ENCODE data around the gene MT1A. TPM values are rescaled to one million over a fixed set of nuclear protein-coding genes. Genes with fewer than 3 reads are reported as not detected.

Gene MT1A
- total RNA-seq, 1 experiment from 2014 or later = 6.6 TPM

- no peak for DNase-seq (ENCODE audit: low spot score)
Measured at GRCh38 chr16:56679078-56679730, 40.7 kb downstream of the MT1A start.

- no peak for DNase-seq (ENCODE audit: low spot score)
Measured at GRCh38 chr16:56679818-56680217, 41.4 kb downstream of the MT1A start.

DNA sequence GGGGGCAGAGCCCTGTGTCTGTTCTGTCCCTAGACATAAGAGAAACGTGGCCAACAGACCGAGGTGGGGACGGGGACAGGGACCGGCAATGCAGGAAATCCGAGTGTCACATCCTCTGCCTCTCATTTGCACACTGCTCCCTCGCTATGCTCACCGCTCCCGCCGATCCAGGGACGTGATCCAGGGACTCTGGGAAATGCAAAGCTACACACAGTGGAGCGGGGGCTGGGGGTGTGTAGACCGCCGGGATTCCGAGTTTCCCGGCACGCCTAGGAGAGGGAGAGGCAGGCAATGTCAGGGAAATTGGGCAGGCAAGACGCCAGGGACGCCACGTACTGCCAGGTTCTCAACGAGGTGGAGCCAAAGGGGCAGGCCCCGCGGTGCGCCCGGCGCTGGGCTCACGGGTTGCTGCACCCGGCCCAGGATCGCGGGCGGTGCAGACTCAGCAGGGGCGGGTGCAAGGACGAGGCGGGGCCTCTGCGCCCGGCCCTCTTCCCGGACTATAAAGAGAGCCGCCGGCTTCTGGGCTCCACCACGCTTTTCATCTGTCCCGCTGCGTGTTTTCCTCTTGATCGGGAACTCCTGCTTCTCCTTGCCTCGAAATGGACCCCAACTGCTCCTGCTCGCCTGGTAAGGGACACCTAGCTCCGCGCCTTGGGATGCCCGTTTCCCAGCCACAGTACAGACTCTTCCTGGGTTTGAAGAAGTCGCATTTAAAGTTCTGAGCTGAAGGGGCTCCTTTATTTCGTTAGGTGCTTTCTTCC lies 43.7 kb downstream of the MT1A start, which contains the start of gene MT1X:
Gene MT1X, plus strand, starts transcription at position 532 of the 764 bp plus-strand sequence. Its CDS starts 71 bp downstream, at position 603.
- peak; percentile 90 for DNase-seq (ENCODE audit: low spot score)

GRCh38 chr16:56682703-56683397 lies 44.4 kb downstream of the MT1A start:
- no peak for DNase-seq (ENCODE audit: low spot score)

DNA sequence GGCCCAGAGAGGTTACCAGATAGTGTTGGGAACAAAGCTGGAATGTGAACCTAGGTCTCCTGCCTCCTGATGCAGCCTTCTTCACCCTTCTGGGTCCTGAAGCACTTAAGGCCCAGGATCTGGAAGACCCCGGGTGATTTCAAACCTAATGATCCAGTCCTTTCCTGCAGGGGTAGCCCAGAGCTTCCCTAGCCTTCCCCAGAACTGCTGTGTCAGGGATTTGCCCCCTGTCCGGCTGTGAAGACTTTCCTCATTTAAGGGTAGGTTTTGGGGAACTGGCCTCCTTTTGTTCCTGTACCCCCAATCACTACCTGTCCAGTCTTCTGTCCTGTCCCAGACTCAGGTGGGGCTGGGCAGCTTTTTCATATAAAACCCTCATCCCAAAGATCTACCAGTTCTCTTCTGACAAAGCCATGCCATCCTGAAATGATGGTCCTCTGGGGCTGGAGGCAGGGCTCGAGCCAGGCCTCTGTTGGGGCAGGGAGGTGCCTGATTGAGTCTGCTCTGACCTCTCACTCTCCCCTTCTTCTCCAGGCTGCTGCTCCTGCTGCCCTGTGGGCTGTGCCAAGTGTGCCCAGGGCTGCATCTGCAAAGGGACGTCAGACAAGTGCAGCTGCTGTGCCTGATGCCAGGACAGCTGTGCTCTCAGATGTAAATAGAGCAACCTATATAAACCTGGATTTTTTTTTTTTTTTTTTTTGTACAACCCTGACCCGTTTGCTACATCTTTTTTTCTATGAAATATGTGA lies 45.1 kb downstream of the MT1A start:
- no peak for DNase-seq (ENCODE audit: low spot score)

- no peak for DNase-seq (ENCODE audit: low spot score)
Measured at GRCh38 chr16:56684256-56684925, 45.9 kb downstream of the MT1A start.

DNA sequence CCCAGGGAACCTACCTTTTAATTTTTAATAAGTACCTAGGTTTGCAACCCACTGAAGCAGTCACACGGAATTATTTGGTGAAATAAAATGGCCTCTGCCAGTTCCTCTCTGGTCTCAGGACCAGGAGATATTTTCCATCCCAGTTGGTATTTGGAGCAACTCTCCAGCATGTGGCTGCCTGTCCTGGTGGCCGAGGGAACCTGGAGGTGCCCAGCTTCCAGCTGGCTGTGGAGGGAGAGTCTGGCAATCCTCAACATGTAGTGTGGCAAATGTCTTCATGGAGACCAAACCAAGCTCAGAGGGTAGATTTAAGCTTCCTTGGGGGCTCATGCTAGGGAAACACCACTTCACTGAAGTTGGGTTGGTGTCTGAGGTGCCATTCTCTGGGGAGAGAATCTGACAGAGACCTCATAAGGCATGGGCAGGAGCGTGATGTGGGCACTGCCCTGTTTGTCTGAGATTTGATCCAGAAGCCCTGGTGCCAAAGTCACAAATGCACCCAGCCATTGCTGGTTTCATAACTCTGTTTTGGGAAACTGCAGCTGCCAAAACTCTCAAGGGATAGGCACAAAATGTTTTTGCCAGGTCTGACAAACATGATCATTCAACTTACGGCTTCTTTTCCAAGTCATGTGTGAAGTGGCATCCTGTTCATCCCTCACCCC lies 46.6 kb downstream of the MT1A start:
- no peak for DNase-seq (ENCODE audit: low spot score)

- no peak for DNase-seq (ENCODE audit: low spot score)
Measured at GRCh38 chr16:56686758-56687157, 48.3 kb downstream of the MT1A start.

DNA sequence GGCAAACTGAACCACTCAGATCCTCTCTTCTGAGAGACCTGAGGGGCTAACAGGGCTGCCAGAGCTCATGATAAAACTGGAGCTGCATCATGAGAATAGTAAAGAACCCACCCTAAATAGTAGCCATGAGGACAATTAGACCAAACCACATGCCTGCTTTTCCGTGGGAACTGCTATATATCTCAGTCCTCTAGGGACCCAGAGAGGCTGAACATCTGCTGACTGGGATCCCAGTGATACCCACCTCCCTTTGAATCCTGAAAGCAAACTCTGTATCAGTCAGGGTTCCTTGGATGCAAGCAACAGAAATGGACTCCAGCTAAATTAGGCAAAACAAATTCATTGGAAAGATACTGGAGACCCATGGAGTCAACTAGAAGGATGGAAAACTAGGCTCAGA lies 50.3 kb downstream of the MT1A start:
- no peak for DNase-seq (ENCODE audit: low spot score)

DNA sequence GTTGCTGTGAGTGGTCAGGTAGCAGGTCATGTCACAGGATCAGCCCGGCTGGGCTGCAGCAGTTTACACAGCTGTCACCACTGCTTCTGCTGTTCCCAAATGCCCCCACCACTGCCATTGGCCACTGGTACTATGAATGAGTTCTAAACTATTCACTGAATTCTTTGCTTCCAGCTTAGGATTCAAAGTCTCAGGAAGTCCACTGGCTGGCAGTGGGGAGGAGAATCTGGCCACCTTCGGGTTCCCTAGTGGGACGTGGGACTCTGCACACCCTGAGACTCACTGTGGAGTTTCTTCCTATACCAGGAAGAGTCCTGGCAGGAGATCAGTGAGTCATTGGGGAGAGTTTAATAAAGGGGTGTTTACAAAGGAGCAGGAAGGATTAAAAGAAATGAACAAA lies 50.7 kb downstream of the MT1A start:
- DNase-seq (ENCODE audit: low spot score) = no peak

Other genes starting within 250 kb of the MT1A start
- gene AMFR, start 213.1 kb upstream of the MT1A start, total RNA-seq (2014; rRNA removed; shearing (Covaris generic)) = 75.9 and 82.9 TPM in 2 replicates
- 165 and 185 TPM in 2 replicates for gene NUDT21, start 187.3 kb upstream of the MT1A start, total RNA-seq (2014; rRNA removed; shearing (Covaris generic))
- gene OGFOD1, start 187.1 kb upstream of the MT1A start, total RNA-seq (2014; rRNA removed; shearing (Covaris generic)) = 34.2 and 43.2 TPM in 2 replicates
- gene BBS2, start 118.6 kb upstream of the MT1A start, total RNA-seq (2014; rRNA removed; shearing (Covaris generic)) = 10.4 and 19.3 TPM in 2 replicates
- gene MT4, start 73.6 kb upstream of the MT1A start, total RNA-seq (2014; rRNA removed; shearing (Covaris generic)) = not detected in 2 replicates
- gene MT3, start 49.1 kb upstream of the MT1A start, total RNA-seq (2014; rRNA removed; shearing (Covaris generic)) = 3.5 TPM in 1 of 2 replicates, not detected in the other
- 44.1 and 51.4 TPM in 2 replicates for gene MT2A, start 30.1 kb upstream of the MT1A start, total RNA-seq (2014; rRNA removed; shearing (Covaris generic))
- 493 and 525 TPM in 2 replicates for gene MT1E, start 12.9 kb upstream of the MT1A start, total RNA-seq (2014; rRNA removed; shearing (Covaris generic))
- gene MT1M, start 6.0 kb upstream of the MT1A start, total RNA-seq (2014; rRNA removed; shearing (Covaris generic)) = not detected in 2 replicates
- not detected in 2 replicates for gene MT1B, start 13.2 kb downstream of the MT1A start, total RNA-seq (2014; rRNA removed; shearing (Covaris generic))
- 4.7 and 5.6 TPM in 2 replicates for gene MT1F, start 19.3 kb downstream of the MT1A start, total RNA-seq (2014; rRNA removed; shearing (Covaris generic))
- 0.50 and 1.5 TPM in 2 replicates for gene MT1G, start 29.4 kb downstream of the MT1A start, total RNA-seq (2014; rRNA removed; shearing (Covaris generic))
- gene MT1H, start 31.1 kb downstream of the MT1A start, total RNA-seq (2014; rRNA removed; shearing (Covaris generic)) = not detected in 2 replicates
- gene MT1X, start 43.8 kb downstream of the MT1A start, total RNA-seq (2014; rRNA removed; shearing (Covaris generic)) = 29.2 and 29.4 TPM in 2 replicates
- 94.6 and 115 TPM in 2 replicates for gene NUP93, start 91.5 kb downstream of the MT1A start, total RNA-seq (2014; rRNA removed; shearing (Covaris generic))
- gene SLC12A3, start 226.5 kb downstream of the MT1A start, total RNA-seq (2014; rRNA removed; shearing (Covaris generic)) = not detected in 2 replicates

Measured in HT-29 (cell line).